Cardiac muscle cell (in vitro differentiated cells and primary cell): ENCODE data around the gene SPRING1. TPM values are rescaled to one million over a fixed set of nuclear protein-coding genes. Genes with fewer than 3 reads are reported as not detected.
"Not testable (repeated sequence)": the region's sequence is repeated elsewhere in the genome, so short reads cannot be mapped to it uniquely, and the experiment has no call there.

Experiments
- DNase-seq, 2 donors: peaks; one replicate each; pipeline versions ENCODE4 v3.0.0 to v3.0.0-alpha.2; 2010 to 2017; ENCODE audit warnings: low read depth in 1 of 2, low spot score in 1 of 2
- H3K27ac ChIP-seq: fragments of 200-600 bp; sonication (generic); 2 replicates; pipeline ENCODE4 v1.5.1; 2016
- H3K27me3 ChIP-seq: fragments of 200-600 bp; sonication (generic); 2 replicates; pipeline ENCODE4 v1.6.0; 2016; ENCODE audit warnings: control low read depth
- H3K36me3 ChIP-seq: fragments of 200-600 bp; sonication (generic); 2 replicates; pipeline ENCODE4 v1.5.1; 2016; ENCODE audit warnings: control low read depth
- H3K4me1 ChIP-seq: fragments of 200-600 bp; sonication (generic); 2 replicates; pipeline ENCODE4 v1.8.1; 2017; ENCODE audit warnings: low read depth, mild to moderate bottlenecking, mixed run types
- H3K4me3 ChIP-seq: fragments of 200-600 bp; sonication (generic); 2 replicates; pipeline ENCODE4 v1.5.1; 2016; ENCODE audit warnings: mild to moderate bottlenecking
- H3K9me3 ChIP-seq: fragments of 200-600 bp; sonication (generic); 2 replicates; pipeline ENCODE4 v1.5.1; 2017; ENCODE audit warnings: low read depth, mild to moderate bottlenecking, control low read depth
- CTCF ChIP-seq: IDR thresholded peaks from 2 replicates; pipeline ENCODE4 v1.5.1; 2012; ENCODE audit warnings: low read depth, mild to moderate bottlenecking, low read length
- polyA plus RNA-seq: library from polyadenylated mRNA; unstranded; fragments of >200 nt; fragmentation: Nextera tagmentation; extraction: Ambion mirVana; gene quantifications from 2 replicates; pipeline ENCODE4 v1.2.1, GENCODE V29; 2016
- total RNA-seq: library from RNA; depleted of rRNA; stranded (reverse); fragments of >200 nt; gene quantifications from 2 replicates; pipeline ENCODE4 v1.2.3, GENCODE V29; 2016

Gene SPRING1
- total and polyA plus RNA-seq, 2 experiments from 2014 or later = 14.2 to 23.5 TPM

GRCh38 chr12:116750298-116750697 lies 12.4 kb upstream of the SPRING1 start:
- DNase-seq = no peak
- no peaks in the 10 kb centered on the region for H3K4me1 ChIP-seq
- no peak overlapping the region for H3K27ac ChIP-seq
- H3K9me3 ChIP-seq = no peaks in the 10 kb centered on the region
- H3K36me3 ChIP-seq = no peaks in the 10 kb centered on the region
- no peaks in the 10 kb centered on the region for H3K27me3 ChIP-seq
- no peak overlapping the region for H3K4me3 ChIP-seq
- no peak for TF ChIP-seq CTCF

DNA sequence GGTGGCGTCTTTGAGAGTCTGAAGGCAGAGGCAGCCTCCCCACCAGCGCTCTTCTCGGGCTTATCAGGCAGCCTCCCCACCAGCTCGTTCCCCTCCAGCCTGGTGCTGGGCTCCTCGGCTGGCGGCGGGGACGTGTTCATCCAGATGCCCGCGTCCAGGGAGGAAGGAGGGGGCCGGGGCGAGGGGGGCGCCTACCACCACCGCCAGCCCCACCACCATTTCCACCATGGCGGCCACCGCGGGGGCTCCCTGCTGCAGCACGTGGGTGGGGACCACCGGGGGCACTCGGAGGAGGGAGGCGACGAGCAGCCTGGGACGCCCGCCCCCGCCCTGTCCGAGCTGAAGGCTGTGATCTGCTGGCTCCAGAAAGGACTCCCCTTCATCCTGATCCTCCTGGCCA lies 12.0 kb upstream of the SPRING1 start:
- no peak overlapping the region for H3K27ac ChIP-seq
- no peak for DNase-seq
- no peaks in the 10 kb centered on the region for H3K27me3 ChIP-seq
- no peaks in the 10 kb centered on the region for H3K4me1 ChIP-seq
- no peak overlapping the region for H3K4me3 ChIP-seq
- no peaks in the 10 kb centered on the region for H3K9me3 ChIP-seq
- no peaks in the 10 kb centered on the region for H3K36me3 ChIP-seq
- no peak for TF ChIP-seq CTCF

- Histone ChIP-seq H3K27ac (no peak overlapping the region), H3K36me3 (no peaks in the 10 kb centered on the region), H3K9me3 (no peaks in the 10 kb centered on the region), H3K4me3 (no peak overlapping the region), H3K4me1 (no peaks in the 10 kb centered on the region), H3K27me3 (no peaks in the 10 kb centered on the region)
- DNase-seq = no peak
- TF ChIP-seq CTCF = no peak
Measured at GRCh38 chr12:116745554-116745953, 7.7 kb upstream of the SPRING1 start.

- no peak for DNase-seq
- H3K36me3 ChIP-seq = no peaks in the 10 kb centered on the region
- no peak overlapping the region for H3K27ac ChIP-seq
- H3K4me3 ChIP-seq = no peak overlapping the region
- H3K9me3 ChIP-seq = no peaks in the 10 kb centered on the region
- no peaks in the 10 kb centered on the region for H3K4me1 ChIP-seq
- H3K27me3 ChIP-seq = no peaks in the 10 kb centered on the region
- TF ChIP-seq CTCF = no peak
Measured at GRCh38 chr12:116744766-116745165, 6.9 kb upstream of the SPRING1 start.

GRCh38 chr12:116742787-116743186 lies 4.9 kb upstream of the SPRING1 start:
- H3K36me3 ChIP-seq, H3K27ac ChIP-seq, DNase-seq, H3K4me1 ChIP-seq, H3K9me3 ChIP-seq, H3K27me3 ChIP-seq, H3K4me3 ChIP-seq: not testable (repeated sequence)

DNA sequence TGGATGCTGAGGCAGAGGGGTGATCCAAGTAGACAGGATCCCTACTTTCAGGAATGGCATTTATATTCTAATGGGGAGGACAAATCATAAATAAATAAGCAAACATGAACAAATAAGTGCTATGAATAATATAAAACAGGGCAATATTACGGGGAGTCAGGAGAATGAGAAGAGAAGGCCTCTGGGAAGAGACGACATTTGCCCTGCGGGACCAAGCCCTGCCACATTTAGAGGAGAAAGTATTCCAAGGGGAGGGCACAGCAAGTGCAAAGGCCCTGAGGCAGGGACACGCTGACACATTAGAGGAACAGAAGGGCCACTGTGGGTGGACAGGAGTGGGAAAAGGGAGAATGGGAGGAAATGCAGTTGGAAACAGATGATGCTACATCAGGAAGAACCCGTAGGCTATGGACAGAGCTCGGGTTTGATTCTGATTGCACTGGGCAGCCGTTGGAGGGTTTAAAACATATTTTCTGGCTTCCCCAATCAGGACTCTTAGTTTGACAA lies 1.6 kb upstream of the SPRING1 start:
- no peak for TF ChIP-seq CTCF
- no peaks in the 10 kb centered on the region for H3K4me1 ChIP-seq
- H3K36me3 ChIP-seq = peaks cover under 1% of the 10 kb centered on the region
- DNase-seq = no peak
- H3K27ac ChIP-seq = no peak overlapping the region
- H3K4me3 ChIP-seq = no peak overlapping the region
- H3K27me3 ChIP-seq = no peaks in the 10 kb centered on the region
- no peaks in the 10 kb centered on the region for H3K9me3 ChIP-seq
